ENCODE results near the gene MAB21L4.

Gene MAB21L4

GRCh38 chr2:240922245-240922981 is 26.5 kb upstream of the MAB21L4 start:
- Histone ChIP-seq H3K9ac (ENCODE audit: insufficient read length, low read depth) (peak overlapping the region; percentile 42), H3K4me1 (ENCODE audit: insufficient read depth, insufficient read length) (peaks cover 17% of the 10 kb centered on the region), H3K4me3 (ENCODE audit: insufficient read length, low read depth) (no peak overlapping the region), H3K9me3 (ENCODE audit: insufficient read depth, low read length) (no peaks in the 10 kb centered on the region), H3K27me3 (ENCODE audit: insufficient read depth, insufficient read length) (no peaks in the 10 kb centered on the region), H3K36me3 (ENCODE audit: insufficient read depth, insufficient read length, low read length) (no peaks in the 10 kb centered on the region)
- no peak for TF ChIP-seq YY1 (IDR thresholded peaks at IDR 0.05; ENCODE audit: insufficient read depth, insufficient read length)
- TF ChIP-seq SUZ12 (IDR thresholded peaks at IDR 0.05; ENCODE audit: extremely low read depth, insufficient read depth, insufficient read length), result no peak
- TF ChIP-seq ZNF274 (IDR thresholded peaks at IDR 0.05; ENCODE audit: low read depth, low read length), result no peak
- no peak for DNase-seq (ENCODE audit: low read depth, low spot score)

- no peak overlapping the region for H3K9ac ChIP-seq (ENCODE audit: insufficient read length, low read depth)
- no peaks in the 10 kb centered on the region for H3K27me3 ChIP-seq (ENCODE audit: insufficient read depth, insufficient read length)
- no peaks in the 10 kb centered on the region for H3K36me3 ChIP-seq (ENCODE audit: insufficient read depth, insufficient read length, low read length)
- peaks cover 20% of the 10 kb centered on the region for H3K4me1 ChIP-seq (ENCODE audit: insufficient read depth, insufficient read length)
- no peak for DNase-seq (ENCODE audit: low read depth, low spot score)
- H3K9me3 ChIP-seq (ENCODE audit: insufficient read depth, low read length), result no peaks in the 10 kb centered on the region
- no peak overlapping the region for H3K4me3 ChIP-seq (ENCODE audit: insufficient read length, low read depth)
- TF ChIP-seq YY1 (IDR thresholded peaks at IDR 0.05; ENCODE audit: insufficient read depth, insufficient read length) (no peak), SUZ12 (IDR thresholded peaks at IDR 0.05; ENCODE audit: extremely low read depth, insufficient read depth, insufficient read length) (no peak), ZNF274 (IDR thresholded peaks at IDR 0.05; ENCODE audit: low read depth, low read length) (no peak)
Observed at GRCh38 chr2:240921995-240922244, 26.0 kb upstream of the MAB21L4 start.

- H3K9ac ChIP-seq (ENCODE audit: insufficient read length, low read depth), result no peak overlapping the region
- H3K9me3 ChIP-seq (ENCODE audit: insufficient read depth, low read length), result no peaks in the 10 kb centered on the region
- H3K4me1 ChIP-seq (ENCODE audit: insufficient read depth, insufficient read length), result peaks cover 24% of the 10 kb centered on the region
- no peak for DNase-seq (ENCODE audit: low read depth, low spot score)
- H3K4me3 ChIP-seq (ENCODE audit: insufficient read length, low read depth), result no peak overlapping the region
- H3K36me3 ChIP-seq (ENCODE audit: insufficient read depth, insufficient read length, low read length), result no peaks in the 10 kb centered on the region
- no peaks in the 10 kb centered on the region for H3K27me3 ChIP-seq (ENCODE audit: insufficient read depth, insufficient read length)
- TF ChIP-seq YY1 (IDR thresholded peaks at IDR 0.05; ENCODE audit: insufficient read depth, insufficient read length) (no peak), ZNF274 (IDR thresholded peaks at IDR 0.05; ENCODE audit: low read depth, low read length) (no peak), SUZ12 (IDR thresholded peaks at IDR 0.05; ENCODE audit: extremely low read depth, insufficient read depth, insufficient read length) (no peak)
Observed at GRCh38 chr2:240921311-240921994, 25.5 kb upstream of the MAB21L4 start.

- TF ChIP-seq ZNF274 (IDR thresholded peaks at IDR 0.05; ENCODE audit: low read depth, low read length), result no peak
- no peak for TF ChIP-seq YY1 (IDR thresholded peaks at IDR 0.05; ENCODE audit: insufficient read depth, insufficient read length)
- no peak for TF ChIP-seq SUZ12 (IDR thresholded peaks at IDR 0.05; ENCODE audit: extremely low read depth, insufficient read depth, insufficient read length)
- Histone ChIP-seq H3K4me3 (ENCODE audit: insufficient read length, low read depth) (no peak overlapping the region), H3K9me3 (ENCODE audit: insufficient read depth, low read length) (no peaks in the 10 kb centered on the region), H3K36me3 (ENCODE audit: insufficient read depth, insufficient read length, low read length) (no peaks in the 10 kb centered on the region), H3K9ac (ENCODE audit: insufficient read length, low read depth) (no peak overlapping the region), H3K4me1 (ENCODE audit: insufficient read depth, insufficient read length) (peaks cover 26% of the 10 kb centered on the region), H3K27me3 (ENCODE audit: insufficient read depth, insufficient read length) (no peaks in the 10 kb centered on the region)
- no peak for DNase-seq (ENCODE audit: low read depth, low spot score)
Observed at GRCh38 chr2:240920783-240921231, 24.9 kb upstream of the MAB21L4 start.

GRCh38 chr2:240919786-240920782 is 24.1 kb upstream of the MAB21L4 start:
- H3K4me3 ChIP-seq (ENCODE audit: insufficient read length, low read depth), result no peak overlapping the region
- H3K4me1 ChIP-seq (ENCODE audit: insufficient read depth, insufficient read length), result peaks cover 31% of the 10 kb centered on the region
- H3K36me3 ChIP-seq (ENCODE audit: insufficient read depth, insufficient read length, low read length), result no peaks in the 10 kb centered on the region
- H3K9me3 ChIP-seq (ENCODE audit: insufficient read depth, low read length), result no peaks in the 10 kb centered on the region
- no peak for TF ChIP-seq ZNF274 (IDR thresholded peaks at IDR 0.05; ENCODE audit: low read depth, low read length)
- TF ChIP-seq YY1 (IDR thresholded peaks at IDR 0.05; ENCODE audit: insufficient read depth, insufficient read length), result no peak
- no peak for TF ChIP-seq SUZ12 (IDR thresholded peaks at IDR 0.05; ENCODE audit: extremely low read depth, insufficient read depth, insufficient read length)
- no peak overlapping the region for H3K9ac ChIP-seq (ENCODE audit: insufficient read length, low read depth)
- DNase-seq (ENCODE audit: low read depth, low spot score), result no peak
- peaks cover 2% of the 10 kb centered on the region for H3K27me3 ChIP-seq (ENCODE audit: insufficient read depth, insufficient read length)

GRCh38 chr2:240919161-240919781 is 23.3 kb upstream of the MAB21L4 start:
- no peak for DNase-seq (ENCODE audit: low read depth, low spot score)
- Histone ChIP-seq H3K9ac (ENCODE audit: insufficient read length, low read depth) (no peak overlapping the region), H3K27me3 (ENCODE audit: insufficient read depth, insufficient read length) (peaks cover 2% of the 10 kb centered on the region), H3K36me3 (ENCODE audit: insufficient read depth, insufficient read length, low read length) (no peaks in the 10 kb centered on the region), H3K4me1 (ENCODE audit: insufficient read depth, insufficient read length) (peaks cover 33% of the 10 kb centered on the region), H3K4me3 (ENCODE audit: insufficient read length, low read depth) (no peak overlapping the region), H3K9me3 (ENCODE audit: insufficient read depth, low read length) (no peaks in the 10 kb centered on the region)
- TF ChIP-seq YY1 (IDR thresholded peaks at IDR 0.05; ENCODE audit: insufficient read depth, insufficient read length) (no peak), ZNF274 (IDR thresholded peaks at IDR 0.05; ENCODE audit: low read depth, low read length) (no peak), SUZ12 (IDR thresholded peaks at IDR 0.05; ENCODE audit: extremely low read depth, insufficient read depth, insufficient read length) (no peak)
